GM21515 (cell line): Measurements from ENCODE around the gene LONP2.
"Not testable (repeated sequence)": the region's sequence is repeated elsewhere in the genome, so short reads cannot be mapped to it uniquely, and the experiment has no call there.

Experiments
- ATAC-seq: cut with Tn5 transposase; IDR thresholded peaks from one replicate; pipeline ENCODE4 v1.9.1; 2021; ENCODE audit not compliant: unreplicated experiment

Gene LONP2

DNA sequence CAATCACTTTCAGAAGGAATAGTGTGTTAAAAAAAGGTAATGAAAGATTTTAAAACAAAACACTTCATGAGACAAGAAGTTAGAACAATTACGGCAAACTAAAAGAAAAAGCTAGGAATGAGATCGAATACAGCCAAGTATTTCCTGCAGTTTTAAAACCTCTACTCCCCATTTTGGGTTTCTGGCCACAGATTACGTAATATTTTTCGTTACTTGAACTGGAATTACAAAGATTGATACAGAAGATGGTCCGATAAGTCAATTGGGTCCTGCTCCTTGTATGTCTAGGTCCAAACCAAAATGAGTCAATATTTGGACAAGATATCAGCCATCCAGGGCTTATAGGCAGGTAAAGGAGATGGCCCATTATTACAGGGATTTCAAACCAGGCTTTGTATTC, 88.9 kb downstream of the LONP2 start:
- ATAC-seq: no peak

DNA sequence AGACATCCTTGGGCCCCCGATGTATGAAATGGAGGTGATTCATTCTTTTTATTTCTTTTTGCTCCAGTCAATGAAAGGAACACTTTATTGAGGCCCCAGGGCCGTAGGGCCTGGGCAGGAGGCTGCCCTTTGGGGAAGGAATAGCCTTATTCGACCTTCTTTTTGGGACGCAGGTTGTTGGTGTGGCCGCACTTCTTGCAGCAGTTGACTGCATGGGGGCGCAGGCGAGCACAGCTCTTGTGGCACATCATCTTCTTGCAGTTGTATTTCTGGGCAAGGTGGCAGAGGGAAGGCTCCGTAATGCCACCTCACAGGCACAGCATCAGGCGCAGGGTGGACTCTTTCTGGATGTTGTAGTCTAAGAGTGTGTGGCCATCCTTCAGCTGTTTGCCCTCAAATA, 90.2 kb downstream of the LONP2 start:
- ATAC-seq: no peak

DNA sequence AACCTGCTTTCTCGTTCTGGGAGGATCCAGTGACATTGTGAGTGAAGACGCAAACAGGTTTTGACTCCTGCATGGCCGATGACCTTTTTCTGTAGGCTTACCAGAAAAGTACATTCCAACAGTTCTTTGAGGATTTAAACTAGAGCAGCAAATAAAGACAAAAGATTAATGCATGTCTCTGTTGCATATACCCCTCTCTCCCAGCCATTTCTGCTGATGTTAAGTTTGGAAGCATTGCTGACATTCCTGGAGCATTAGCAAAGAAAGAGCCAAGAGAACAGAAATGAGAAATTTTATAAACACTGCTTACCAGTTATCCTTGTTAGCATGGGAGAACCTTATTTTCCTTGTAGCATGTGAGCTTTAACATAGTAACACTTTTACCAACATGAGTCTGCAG, 91.9 kb downstream of the LONP2 start:
- ATAC-seq: no peak

DNA sequence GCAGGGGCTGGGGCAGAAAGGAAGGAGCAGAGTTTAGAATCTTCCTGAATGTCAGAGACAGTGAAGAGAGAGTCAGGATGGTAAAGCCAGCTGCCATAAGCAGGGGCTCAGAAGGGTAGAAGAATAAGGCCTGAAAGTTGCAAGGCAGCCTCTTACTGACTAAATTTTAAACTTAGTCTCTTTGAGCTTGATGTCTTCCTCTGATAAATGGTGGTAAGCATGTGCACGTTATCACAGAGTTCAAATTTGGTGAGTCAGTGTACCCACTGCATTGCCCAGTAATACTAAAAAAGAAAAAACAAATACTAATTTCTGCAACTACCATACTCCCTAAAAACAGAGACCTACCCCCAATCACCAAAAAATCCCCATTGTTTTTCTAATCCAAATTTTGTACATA, 96.0 kb downstream of the LONP2 start:
- ATAC-seq: no peak

DNA sequence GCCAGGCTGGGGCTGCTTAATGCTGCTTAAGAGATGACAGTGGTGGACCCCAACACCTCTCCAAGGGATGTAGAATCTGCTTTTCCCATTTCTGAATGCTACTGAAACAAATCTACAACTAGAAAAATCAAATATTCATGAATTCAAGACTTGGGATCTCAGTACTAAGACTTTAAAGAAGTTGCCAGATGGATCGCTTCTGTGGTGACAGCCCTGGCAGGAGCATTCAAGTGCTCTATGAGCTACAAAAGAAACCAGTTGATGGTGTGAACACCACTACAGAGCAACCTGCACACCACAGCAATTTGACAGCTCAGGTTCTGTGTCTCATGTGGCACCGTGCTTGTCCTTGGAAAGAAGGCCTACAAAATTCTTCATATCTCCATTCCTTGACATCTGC, 98.5 kb downstream of the LONP2 start:
- no peak for ATAC-seq

DNA sequence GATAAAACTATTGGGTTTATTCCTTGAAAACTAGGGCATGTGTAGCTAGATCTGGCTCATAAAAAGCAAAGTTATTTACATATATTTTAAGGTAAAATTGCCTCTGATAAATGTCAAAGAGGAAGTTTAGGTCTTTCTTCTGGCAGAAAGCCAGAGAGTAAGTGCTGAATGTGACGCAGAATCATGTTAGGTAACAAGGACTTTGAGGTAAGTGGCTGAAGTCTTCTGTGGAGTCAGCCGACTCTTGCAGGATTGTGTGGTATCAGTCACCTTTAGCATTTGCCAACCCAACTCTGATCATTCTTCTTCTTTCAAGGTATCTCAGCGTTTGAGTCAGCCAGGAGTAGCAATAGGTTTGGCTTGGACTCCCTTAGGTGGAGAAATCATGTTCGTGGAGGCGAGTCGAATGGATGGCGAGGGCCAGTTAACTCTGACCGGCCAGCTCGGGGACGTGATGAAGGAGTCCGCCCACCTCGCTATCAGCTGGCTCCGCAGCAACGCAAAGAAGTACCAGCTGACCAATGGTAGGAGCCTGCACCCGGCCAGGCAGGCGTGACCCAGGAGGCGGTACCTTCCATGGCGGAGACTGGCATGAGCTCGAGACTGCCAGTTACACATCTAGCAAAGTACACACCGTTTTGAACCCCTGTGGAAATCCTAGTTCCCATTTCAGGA, 103.2 kb downstream of the LONP2 start:
- ATAC-seq: no peak

DNA sequence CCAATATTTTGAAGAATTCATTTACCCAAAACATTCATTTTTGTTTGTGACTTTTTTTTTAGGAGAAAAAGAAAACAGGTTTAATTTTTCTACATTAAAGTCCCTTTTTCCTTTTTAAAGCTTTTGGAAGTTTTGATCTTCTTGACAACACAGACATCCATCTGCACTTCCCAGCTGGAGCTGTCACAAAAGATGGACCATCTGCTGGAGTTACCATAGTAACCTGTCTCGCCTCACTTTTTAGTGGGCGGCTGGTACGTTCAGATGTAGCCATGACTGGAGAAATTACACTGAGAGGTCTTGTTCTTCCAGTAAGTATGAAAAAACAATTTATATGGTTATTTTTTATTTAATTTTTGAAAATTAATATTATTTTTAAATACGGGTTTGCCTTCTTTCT, 103.9 kb downstream of the LONP2 start:
- ATAC-seq: no peak

DNA sequence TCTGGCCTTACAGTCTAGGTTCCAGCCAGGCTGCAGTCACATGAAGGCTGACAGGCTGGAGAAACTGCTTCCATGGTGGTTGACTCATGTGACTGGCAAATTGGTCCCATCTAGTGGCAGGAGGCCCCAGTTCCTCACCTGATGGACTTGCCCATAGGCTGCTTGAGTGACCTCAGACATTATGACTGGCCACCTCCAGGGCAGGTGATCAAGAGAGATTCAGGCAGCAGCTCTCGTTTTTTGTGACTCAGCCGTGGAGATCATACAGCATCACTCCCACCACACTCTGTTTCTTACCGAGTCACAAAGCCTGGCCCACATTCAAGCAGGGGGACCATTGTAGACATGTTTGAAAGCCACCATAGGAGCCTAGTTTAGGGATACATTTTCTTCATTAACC, 106.6 kb downstream of the LONP2 start:
- ATAC-seq: no peak

DNA sequence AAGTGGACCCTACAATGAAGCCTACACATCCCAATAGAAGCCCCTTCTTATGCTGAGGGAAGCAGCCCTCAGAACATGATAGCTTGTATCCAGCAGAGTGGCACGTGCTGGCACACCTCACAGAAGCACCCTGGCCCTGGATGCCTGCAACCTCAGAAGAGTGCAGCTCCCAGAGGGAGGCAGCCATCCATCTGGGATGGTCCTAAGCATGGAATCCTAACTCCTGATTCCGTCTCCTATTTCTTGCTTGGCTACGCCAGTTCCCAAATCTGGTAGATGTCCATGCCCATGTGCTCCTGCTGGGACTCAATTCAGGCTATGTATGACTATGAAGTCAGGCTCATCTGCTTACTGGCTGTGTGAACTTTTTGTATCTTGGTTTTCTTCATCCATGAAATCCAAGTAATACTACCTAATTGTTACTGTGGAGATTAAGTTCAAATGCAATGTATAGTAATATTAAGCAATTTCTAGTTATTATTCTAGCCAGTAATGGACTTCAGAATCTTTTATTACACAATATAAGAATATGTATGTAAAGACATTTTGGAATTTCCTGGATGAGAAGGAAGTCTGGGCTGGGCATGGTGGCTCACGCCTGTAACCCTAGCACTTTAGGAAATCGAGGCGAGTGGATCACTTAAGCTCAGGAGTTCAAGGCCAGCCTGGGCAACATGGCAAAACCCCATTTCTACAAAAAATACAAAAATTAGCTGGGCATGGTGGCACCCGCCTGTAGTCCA, 108.7 kb downstream of the LONP2 start:
- no peak for ATAC-seq

DNA sequence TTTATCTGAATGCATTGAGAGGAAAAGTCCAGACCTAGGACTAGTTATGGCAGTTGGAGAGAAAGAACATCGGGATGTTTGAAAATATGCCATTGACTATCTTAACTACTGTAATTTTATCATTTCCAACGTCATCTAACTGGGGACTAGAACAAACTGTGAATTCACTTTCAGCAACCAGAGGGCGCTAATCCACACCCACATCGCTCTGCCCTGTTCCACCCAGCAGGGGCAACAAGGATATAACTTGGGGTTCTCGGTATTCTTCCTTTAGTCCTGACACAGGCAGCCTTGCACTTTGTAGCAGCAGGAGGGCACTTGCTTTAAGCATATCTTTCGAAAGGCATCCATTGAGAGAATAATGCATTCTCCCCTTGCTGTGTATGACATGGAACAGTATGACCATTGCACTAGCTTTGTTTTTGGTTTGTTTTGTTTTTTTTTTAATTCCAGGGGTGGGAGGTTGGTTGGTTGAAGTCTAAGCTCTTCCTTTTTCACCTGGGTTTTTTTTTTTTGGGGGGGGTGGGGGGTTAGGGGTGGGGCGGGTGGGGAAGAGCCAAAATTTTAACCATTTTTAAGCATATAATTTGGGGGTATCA, 109.6 kb downstream of the LONP2 start:
- peak; percentile 73 for ATAC-seq

DNA sequence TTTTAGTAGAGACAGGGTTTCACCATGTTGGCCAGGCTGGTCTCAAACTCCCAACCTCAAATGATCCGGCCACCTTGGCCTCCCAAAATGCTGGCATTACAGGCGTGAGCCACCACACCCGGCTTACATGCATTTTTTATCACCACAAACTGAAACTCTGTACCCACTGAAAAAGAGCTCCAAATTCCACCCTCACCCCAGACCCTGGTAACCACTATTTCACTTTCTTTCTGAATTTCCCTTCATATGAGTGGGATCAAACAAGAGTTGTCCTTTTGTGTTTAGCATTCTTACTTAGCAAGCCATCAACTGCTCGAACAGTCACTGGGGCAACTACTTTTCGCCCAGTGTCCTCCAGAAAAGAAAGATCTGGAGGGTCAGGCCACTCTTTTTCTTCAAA, 110.3 kb downstream of the LONP2 start:
- not testable (repeated sequence) for ATAC-seq

DNA sequence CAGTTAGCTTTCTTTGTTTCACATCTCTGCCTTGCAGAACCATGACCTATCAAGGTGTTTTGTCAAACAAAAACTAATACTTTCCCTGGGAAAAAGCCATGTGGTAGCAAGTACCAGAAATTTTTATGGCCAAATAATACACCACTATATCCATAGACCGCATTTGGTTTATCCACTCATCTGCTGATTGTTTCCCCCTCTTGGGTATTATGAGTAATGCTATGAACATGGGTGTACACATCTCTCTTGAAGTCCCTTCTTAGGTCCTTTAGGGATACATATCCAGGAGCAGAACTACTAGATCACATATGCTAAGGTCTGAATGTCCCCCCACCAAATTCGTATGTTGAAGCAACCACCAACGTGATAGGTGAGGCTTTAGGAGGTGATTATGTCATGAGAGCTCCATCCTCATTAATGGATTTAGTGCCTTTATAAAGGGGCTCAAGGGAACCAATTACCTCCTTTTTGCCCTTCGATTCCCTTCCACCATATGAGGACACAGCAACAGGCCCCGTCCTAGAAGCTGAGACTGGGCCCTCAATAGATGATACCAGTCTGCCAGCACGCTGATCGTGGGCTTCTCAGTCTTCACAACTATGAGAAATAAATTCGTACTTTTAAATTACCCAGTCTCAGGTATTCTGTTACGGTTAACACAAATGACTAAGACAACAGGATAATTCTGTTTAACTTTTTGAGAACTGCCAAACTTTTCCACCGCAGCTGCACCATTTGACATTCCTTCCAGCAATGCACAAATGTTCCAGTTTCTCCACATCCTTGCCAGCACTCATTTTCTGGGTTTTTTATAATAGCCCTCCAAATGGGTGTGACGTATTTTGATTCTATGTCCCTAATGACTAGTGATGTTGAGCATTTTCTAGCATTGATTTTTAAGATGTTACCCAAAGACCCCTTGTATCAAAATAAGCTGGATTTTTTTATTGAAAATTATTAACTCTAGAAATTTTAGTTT, 111.1 kb downstream of the LONP2 start:
- ATAC-seq: no peak

DNA sequence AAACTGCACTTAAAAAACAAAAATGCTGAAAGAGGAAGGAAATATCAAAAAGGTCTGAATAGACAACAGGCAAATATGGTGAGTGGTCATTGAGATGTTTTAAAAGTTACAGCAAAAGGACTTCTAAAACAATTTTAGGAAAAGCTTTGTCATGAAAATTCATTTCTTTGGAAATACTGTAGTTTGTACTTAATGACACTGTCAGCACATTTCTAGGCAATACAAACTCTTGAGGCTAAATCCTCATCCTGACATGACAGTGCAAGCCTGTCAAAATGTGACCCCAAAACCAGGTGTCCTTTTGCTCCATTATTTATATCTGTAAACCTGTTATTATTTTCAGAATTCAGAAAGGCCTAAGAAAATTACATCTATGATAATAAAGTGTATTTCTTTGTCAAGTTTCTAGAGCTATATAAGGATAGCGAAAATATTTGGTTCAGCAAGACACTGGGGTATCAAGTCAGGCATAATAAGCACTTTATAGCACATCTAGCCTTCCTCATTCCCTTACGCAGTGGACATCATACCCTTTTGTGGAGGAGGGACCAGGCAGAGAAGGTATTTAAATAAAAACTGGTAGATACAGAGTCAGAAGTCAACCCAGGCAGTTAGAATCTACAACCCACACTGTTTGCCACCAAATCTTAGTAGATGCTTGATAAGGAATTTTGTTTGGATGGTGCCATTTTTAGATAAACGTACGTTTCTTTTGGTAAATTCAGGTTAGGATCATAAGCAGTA, 112.7 kb downstream of the LONP2 start:
- no peak for ATAC-seq

DNA sequence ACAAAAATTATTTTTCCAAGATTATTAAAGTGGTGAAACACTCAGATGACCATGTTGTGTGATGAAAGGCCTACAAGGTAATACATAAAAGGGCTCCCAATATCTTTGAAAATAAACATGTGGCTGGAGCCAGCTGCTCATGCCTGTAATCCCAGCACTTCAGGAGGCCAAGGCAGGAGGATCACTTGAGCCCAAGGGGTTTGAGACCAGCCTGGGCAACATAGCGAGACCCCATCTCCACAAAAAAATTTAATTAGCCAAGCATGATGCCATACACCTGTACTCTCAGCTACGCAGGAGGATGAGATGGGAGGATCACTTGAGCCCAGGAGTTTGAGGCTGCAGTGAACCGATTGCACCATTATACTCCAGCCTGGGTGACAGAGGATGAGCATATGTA, 114.3 kb downstream of the LONP2 start:
- ATAC-seq: no peak

DNA sequence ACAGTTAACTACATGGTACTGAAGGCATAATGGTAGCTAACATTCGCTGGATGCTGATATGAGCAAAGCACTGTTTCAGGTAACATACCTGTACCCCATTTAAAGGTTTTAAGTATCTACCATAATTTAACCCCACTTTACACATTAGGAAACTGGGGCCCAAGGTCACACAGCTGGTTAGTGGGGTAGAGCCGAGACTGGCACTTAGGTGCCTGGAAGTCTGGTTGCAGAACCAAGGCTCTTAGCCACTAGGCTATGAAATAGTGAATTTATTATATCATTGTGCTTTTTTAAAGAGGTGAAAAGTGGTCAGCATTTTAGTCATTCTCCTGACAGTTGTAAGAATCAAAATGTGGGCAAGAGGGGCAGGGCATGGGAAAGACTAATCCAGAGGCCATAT, 115.9 kb downstream of the LONP2 start:
- no peak for ATAC-seq

DNA sequence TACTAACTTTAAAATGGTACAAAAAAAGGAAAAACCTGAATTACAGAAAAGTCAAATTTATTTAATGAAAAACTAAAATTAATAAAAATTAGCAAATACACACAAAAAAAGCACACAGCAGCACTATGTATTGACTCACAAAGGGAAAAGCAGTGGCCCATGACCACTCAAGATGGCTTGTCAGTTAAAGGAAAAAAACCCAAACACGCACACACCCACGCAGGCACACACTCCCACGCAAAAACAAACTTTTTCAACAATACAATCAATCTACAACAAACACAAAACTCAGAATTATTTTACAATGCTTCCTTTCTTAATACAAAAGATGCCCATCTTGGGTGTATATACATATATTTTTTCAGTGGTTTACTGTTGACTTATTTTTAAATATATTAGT, 116.9 kb downstream of the LONP2 start:
- no peak for ATAC-seq

DNA sequence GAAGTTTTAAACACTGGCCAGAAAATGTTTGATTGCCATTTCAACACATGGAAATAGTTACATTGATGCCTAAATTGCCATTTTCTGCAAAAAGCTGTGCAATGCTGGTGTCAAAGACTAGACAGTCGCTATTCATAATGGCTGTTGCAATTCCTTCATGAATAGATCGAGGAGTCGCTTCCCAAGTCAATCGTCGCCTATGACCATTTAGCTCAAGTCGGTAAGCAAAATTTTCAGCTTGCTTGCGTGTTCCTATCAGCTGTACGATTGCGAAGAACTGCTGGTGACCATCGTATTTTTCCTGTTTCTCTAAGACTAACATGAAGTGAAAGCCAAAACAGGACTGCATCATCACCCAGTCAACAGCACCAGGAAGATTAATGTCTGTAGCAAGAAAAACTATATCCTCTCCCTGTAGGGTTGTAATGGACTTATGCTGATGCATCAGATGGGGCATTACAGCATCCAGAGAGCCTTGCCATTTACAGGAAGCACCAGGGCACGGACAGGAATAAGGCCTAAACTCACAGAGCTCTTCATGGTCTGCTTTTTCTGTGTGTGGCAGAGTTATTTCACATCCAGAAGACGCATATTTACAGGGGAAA, 117.5 kb downstream of the LONP2 start:
- no peak for ATAC-seq

DNA sequence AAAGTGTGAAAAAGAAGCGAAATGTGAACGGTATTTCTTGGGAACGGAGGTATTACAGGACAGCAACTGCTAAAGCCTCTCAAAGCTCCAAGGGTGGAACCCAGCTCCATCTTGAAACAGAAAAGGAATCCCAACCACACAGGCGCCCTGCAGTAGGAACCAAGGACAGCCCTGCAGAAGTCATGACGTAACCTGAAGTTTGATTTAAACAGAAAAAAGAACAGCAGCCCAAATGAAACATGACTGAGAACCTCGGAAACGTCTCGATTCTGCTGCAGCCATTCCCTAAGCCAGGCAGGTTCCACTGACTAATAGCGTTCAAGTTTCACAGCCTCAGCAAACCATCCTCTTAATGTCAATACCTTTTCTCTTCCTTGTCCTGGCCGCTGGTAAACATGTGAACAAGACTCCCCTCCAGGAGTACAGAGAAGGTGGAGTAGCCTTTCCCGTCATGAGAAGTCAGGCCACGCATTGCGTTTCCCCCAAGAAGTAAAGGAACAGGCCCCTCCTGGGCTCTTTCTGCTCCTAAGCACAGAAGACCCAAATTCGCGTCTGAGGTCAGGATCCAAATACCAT, 121.0 kb downstream of the LONP2 start:
- no peak for ATAC-seq

DNA sequence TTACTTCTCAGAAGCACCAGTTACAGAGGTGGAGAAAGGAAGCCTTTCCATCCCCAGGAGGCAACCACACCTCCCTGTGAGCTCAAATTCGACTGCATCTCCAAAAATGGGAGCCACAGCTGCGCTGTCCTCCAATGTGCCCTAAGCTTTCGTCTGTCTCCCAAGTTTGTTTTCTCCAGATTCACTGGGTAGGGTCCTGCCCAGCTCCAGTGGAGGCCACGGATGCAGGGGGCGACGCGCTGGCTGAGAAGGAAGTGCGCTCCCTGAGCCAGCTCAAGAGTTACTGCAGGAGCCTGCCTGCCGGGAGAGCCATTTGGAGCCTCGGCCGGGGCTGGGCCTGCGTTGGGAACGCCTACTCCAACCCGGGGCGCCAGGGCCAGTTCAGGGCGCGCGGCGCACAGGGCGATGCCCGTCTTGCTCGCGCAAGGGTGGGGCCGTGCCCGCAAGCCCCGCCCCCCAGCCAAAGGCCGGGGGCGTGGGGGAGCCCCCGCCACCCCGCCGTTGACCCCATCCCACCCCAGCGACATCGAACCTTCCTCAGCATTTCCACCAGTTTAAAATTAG, 121.6 kb downstream of the LONP2 start:
- peak; percentile 92 for ATAC-seq
